ENCODE data around the gene TMTC2.

Gene TMTC2

DNA sequence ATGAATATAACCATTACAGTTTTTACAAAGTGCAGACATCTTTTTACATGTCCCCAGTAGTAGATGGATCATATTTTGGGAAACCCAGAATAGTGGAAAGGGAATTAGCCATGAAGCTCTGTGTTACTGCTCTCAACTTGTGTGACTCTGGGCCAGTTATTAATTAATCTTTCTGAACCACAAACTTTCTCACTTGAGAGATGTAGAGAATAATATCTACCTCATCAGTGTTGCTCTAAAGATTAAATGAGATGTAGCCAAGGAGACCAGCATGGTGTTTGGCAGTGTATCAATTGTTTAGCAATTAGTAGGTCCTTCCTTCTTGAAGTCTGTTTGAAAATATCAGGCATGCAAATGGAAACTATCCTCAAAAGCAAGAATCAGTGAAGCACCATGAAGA lies 169.2 kb downstream of the TMTC2 start:
- no peak for DNase-seq

DNA sequence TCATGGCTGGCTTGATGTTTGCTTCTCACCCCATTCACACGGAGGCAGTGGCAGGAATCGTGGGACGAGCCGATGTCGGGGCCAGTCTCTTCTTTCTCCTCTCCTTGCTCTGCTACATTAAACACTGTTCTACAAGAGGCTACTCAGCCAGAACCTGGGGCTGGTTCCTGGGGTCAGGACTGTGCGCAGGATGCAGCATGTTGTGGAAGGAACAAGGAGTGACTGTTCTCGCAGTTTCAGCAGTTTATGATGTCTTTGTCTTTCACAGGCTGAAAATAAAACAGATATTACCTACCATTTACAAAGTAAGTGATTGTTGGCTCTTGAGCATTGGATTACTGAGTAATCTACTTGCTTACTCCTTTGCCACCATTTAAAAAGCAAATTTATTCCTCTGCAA lies 170.6 kb downstream of the TMTC2 start:
- DNase-seq: no peak

DNA sequence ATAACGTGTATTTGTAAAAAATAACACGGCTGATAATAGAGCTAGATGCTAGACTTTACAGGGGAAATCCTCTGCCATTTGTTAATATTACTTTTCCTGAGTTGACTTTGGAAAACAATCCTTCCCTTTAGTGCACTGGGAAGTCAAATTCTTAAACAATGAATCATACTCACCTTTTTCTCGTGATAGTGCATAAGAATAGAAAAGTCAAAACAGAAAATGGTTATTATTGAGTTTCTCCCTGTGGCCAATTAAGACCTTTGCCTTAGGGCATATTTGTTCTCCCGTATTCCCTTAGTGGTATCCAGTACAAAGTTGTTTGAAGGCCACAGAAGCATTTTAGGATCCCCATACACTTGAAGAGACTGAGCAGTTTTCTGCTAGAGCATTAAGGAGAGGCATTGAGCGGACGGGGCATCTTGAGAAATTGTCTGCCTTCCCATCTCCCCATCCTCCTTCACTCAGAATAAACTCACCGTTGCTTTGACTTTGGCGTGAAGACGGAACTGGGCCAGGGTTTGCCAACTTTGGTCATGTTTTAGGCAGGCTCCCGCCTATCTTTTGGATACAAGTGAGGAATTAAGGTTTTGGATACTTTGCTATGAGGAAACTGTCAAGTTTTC lies 171.3 kb downstream of the TMTC2 start:
- DNase-seq: no peak

DNA sequence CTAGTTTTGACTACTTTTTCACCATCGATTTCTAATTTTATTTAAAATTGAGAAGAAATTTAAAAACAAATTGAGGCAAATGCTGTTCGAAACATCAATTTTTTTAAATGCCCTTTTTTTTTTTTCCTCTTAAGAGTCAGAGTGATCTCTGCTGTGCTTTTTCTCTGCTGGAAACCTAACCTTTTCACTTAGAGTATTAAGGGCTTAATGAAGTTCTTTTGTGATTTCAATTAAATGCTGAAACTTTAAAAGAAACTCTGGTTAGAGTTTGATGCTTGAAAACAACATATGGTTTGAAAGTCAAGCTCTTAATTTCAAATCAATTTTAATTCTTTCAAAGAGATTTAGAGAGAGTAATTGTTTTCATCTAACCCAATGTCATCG lies 171.8 kb downstream of the TMTC2 start:
- no peak for DNase-seq

DNA sequence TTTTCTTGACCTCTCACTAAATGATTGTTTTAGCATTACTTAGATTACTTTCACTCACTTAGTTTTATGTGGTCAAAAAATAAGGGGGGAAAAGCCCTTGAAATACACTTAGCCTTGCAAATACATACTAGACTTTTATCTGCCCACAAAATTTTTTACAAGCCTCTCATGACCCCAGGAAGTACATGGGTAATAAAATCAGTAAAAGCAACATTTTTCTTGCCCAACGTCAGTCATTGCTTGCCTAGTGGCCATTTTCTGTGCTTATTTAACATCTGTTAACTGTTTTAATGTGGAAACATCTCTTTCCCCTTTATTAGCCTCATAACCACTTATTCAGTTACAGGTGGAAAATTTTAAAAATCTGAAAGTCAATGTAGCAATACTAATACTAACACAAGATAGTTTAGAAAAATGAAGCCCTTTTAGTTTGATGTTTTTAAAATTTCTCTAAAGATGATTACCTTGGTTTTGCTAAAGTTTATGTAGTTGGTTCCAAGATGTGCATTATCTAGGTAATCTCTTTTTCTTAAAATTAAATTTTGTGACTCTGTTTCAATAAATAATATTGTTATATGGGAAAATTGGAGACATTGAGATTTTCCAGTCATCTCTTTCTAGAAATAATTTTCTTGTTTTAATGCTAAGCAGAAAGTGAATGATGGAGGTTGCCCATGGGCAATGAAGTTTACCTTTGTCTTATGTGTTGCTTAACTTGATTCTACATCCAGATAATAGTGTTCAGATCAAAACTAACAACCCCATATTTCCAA lies 175.5 kb downstream of the TMTC2 start:
- no peak for DNase-seq

DNA sequence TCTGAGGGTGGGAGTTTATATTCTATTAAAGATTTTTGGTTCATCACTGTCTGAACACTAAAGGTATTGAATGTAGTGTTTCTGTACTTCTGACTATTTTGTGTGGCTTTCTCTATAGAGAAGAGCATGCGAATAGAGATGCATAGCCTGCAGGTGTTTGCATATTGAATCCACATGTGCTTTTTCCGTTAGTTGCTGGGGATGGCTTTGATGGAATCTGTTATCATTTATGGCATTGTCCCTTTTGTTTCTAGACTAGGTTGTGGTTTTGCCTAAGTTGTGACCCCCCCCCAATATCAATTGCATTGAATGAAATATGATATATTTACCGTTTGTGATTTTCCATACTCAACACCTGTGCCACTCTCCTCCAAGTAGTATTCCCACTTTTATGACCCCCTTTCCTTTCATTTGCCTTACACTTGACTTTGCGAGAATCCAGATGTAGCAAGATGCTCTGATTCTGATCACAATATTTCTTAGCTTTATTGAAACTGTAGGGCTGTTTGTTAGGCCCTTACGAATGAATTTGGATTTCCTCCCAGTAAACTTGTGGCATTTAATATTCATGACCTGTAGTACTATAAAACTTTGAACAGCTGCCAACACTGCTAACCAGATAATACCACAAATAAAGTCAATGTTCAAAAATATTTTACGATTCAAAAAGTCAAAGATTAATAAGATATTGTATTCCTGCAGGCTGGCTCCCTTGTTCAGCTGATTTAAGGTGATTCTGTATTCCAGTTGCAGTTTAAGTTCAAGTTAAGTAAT lies 176.4 kb downstream of the TMTC2 start:
- no peak for DNase-seq

DNA sequence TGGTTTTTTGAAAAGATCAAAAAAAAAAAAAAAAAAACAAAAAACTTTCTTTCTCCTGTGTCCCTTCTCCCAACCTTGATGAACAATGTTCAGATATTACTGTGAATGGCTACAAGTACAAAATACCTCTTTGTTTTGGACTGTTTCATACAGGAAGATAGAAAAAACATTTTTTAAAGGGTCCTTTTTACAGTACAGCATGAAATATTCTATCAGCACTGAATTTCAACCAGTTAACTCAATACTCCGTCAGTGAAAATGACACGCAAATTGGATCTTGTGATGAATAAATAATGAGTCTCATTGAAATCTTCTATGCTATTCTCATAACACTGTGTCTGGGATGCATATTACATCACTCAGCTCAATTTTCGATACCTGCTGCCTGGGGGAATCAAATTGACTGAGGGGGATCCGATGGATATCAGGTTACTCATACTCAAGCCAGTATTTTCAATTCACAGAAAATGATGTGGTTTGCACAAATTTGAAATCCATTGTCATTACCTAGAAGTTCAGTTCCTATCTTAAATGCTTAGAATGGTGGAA lies 179.6 kb downstream of the TMTC2 start:
- DNase-seq: no peak

DNA sequence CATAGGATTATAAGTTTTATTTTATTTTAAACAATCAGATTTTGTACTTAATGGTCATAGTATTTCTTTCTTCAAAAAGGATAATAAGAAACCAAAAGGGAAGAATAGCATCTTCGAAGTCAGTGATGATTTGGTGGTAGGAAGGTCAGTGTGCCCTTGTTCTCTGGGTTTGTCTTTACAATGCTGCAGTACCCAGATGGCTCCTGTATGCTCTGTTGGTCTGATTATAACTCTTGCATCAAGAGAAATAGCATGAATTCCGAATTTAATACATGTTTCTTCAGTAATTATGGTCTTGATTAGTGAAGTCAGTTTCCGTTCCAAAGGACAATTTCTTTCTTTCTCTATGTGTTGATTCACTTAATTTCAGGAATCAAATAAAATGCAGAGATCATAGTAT lies 180.2 kb downstream of the TMTC2 start:
- no peak for DNase-seq

DNA sequence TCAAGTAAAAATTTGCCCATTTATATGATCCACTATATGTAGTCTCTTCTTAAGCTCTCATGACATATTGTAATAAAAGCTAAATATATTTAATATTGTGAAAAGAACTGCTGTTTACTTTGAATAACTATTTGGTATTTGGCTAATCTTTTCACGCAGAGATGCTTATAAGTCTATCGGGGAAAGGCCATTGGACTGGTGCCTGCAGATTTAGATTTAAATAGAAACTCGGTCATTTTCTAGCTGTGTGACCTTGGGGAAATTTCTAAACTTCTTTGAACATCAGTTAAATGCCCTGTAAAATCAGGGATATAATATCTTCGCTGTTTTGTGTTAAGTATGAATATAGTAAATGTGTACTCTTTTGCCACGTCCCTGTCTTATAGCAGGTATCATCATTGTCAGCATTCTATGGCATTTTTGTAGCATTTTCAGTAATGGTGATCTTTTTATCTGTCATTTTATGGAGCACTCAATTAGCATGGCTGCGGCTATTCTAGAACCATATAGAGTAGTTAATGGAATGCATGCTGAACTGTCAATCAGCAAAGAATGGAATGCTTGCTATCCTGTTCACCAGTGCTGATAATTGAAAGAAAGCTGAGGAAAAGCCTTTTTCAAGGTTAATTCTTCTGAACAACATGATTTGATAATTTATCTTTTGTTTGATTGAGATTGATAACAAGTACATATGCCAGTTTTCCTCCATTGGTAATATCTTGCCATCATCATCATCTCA lies 181.2 kb downstream of the TMTC2 start:
- no peak for DNase-seq

DNA sequence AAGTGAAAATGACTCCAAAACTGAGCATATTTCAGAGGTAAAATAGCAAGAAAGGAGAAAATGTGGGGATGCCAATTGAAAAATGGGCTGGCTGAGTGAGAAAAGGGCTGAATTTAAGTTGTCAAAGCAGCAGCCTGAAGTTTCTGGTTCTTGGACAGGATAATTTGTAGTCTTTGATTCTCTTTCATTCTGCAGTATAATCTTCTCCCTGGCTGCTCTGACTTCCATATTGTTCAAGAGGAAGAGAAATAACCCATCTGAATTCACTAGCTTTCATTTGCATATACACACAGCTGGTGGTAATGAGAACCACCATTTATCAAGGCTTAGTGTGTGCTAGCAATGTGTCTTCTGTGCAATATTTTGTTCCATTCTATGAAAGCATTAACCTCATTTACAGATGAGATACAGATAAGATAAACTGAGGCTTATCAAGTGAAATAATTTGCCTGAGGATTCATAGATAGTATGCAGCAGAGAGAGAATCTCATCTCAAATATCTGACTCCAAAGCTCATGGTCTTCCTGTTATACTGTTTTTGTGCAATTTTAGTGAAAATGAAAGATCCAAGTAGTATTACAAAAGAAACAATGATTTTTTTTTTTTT lies 184.2 kb downstream of the TMTC2 start:
- DNase-seq: no peak

DNA sequence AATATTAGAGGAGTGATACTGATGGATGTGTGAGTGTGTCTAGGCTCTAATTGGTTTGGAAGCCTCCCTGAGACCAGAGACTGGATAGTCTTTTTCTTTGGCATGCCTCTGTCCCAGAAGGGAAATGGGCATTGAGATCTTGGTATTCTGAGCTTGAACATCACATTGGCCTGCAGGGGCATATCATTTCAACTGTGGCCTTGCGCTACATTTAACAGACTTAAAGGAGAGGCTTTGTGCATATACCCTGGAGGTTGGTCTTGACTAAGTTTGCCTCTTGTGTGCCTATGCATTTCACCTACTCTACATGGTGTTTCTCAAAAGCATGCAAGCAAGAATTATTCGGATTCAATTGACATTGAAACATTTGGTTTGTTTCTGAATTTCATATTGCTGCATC lies 185.4 kb downstream of the TMTC2 start:
- DNase-seq: no peak

DNA sequence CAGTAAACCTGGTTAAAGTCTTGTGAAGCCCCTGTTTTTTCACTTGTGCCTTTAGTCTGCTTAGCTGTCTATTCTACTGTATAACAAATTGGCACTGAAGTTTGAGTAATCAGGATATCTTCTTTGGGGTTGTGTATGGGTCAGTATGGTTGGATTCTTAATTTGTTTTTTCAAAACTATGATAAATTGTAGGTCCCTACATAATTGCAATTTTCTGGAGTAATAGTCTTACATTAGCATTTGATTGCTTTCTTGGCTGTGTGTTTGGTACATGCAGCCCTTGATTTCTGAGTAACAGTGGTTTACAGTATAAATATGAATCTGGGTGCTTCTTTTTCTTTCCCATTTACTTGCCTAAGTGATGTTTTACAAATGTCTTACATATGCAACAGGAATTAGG lies 186.6 kb downstream of the TMTC2 start:
- DNase-seq: no peak

DNA sequence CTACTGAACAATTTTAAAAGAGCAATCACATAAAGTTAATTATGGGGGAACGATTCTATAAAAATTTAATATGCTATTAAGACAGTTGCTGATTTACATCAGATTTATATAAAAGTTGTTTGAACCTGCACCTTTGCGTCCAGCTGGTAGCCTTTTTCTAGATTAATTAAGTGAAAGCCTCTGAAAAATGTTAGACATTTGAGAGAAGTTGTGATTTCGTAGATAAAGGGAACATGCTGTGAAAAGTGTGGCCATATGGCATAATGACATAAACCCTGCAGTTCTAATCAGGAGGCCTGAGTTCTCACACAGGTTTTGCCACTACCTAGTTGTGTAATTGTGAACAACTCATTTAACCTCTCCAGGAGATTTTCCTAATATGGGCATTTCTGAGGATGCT lies 187.2 kb downstream of the TMTC2 start:
- DNase-seq: no peak

DNA sequence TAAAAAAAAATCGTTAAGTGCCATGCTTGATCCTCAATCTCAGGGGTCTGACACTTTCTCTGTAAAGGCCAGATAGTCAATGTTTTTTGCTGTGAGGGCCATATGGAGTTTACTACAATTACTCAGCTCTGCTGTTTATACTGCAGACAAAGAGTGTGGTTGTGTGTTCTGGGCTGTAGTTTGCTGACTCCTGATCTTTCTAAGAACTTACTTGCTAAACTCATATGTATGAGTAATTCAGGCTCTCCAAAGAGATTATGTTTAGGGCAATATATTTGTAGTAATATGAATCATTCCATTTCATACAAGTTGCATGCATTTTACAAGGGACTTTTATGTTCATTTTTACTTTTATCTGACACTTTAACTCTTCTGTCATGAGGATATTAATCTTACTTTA lies 188.2 kb downstream of the TMTC2 start:
- no peak for DNase-seq

DNA sequence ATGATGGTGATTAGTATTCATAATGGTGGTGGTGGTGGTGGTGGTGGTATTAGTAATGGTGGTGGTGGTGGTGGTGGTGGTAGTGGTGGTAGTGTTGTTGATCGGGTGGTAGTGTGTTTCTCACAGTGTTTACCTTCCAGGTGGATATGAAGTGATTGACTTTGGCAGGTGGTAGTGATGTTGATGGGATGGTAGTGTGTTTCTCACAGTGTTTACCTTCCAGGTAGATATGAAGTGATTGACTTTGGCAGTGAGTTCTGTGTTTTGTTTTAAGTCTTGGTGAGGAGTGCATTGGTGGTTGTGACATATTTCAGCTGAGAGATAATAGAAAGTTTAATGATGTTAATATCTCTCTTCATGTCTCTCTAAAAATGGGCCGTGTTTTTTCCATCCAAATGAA lies 189.4 kb downstream of the TMTC2 start:
- DNase-seq: no peak

DNA sequence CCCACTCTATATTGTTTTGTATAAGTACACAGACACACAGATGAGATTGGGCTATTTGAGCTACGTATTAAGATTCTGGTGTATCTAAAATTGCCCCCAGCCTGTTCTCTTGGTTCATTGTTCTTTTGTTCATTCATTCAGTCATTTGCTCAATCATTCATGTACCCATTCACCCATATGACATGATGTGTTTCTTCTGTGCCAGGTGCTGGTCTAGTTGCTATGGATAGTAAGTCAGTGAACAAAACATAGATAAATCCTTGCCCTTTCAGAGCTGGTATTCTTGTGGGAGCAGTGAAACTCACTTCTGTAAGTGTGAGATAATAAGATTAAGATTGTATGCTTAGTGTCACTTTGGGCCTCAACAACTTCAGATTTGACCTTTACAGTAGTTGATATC lies 191.3 kb downstream of the TMTC2 start:
- DNase-seq: no peak

DNA sequence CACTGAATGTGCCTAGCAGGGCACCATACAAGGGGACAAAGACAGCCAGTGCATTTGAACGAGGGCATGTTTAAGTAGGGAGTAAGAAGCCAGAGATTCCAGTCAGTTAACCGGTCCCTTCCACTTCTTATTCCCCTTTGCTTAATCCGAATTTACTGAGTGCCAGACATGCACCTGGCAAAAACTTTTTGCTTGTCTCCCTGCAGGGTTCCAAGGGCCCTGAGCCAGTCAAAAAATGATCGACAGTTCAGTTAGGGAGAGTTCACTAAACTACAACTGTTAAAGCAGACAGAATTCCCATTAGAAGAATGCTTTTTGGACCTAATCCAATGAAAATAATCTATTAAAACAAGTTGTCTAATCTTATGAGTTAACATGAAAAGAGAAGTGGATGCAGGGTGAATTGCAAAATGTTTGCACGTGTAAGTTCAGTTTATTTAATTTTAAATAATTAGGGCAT lies 193.8 kb downstream of the TMTC2 start:
- DNase-seq: no peak

DNA sequence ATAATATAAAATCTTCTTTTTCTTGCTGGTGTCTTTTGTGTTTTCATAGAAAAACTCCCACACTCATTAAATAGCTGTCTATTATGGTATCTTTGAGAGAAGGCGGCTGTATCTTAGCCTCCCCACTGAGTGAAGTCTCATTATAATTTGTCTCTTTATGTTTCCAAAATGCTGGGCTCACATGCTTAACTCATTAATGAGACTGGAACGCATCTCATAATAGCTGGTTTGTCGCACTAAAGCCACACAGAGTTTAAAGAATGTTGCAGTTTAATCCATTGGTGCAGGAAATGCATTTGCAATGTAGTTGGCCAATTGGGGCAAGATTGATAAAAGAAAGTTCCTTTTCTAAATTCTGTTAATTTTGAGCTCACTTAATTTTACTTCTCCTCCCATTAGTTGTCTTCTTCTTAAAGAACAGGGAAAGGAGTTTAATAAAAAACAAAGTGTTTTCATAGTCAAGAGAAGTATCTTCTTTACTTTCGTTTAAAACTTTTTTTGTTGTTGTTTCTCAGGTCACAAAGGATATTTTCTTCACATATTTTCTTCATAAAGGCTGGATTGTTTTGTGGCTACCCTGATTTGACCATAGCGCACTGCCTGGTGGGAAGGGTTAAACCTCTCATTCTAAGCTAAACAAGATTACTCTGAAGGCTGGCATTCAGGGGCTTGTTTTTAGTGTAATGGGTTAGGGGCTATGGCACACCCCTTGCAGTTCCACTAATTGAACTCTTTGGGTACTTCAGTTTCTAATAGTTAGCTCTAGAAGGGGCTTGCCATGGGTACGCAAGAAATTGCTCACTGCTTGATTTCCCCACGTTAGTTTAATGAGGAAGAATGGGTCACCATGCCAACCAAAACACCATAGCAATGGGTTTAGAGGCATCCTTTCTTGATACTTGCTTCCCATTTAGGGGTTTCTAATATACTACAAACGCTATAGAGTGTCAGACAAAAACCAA lies 197.0 kb downstream of the TMTC2 start:
- DNase-seq: no peak

DNA sequence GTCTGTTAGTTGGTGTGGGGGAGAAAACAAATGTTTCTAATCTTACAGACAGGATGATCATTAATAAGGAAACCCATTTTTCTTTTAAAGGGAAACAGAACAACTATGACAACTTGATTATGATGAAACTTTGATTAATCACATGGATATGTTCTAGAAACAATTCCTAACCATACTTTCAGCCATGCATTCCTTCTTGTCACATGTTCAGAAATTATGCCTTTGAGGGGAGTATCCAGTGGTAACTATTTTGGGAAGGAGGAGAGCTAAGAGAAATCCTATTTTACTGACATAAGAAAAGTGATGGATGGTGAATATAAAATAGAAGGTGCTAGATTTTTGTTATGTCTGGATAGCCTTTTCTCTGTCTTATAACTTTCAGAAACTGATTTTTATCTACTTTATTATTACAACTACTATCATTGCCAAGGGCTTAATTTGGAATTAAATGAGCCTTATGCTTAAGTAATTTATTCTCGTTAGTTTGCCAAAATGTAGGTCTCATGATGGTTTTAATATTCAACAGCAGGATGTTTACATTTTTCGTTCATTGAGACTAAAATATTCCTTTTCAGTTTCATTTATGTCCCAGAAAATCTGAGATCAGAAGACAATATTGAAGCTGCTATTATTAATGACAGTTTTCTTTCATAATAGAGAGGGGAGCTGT lies 200.1 kb downstream of the TMTC2 start:
- no peak for DNase-seq

DNA sequence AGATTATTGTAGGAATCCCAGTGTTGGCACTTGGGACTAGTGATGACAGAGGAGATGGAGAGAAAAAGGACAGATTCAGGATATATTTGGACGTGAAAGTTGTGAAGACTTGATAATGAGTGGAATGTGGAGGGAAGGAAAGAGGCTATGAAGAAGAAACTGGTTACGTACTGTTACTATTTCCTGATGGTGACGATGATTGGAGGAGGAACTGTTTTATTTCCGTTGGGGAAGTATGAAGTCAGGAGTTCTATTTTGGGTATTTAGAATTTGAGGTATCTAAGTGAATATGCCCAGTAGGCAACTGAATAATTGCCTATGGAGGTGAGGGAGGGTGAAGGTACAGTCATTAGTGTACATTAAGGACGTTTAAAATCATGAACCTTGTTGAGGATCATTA lies 207.2 kb downstream of the TMTC2 start:
- no peak for DNase-seq

DNA sequence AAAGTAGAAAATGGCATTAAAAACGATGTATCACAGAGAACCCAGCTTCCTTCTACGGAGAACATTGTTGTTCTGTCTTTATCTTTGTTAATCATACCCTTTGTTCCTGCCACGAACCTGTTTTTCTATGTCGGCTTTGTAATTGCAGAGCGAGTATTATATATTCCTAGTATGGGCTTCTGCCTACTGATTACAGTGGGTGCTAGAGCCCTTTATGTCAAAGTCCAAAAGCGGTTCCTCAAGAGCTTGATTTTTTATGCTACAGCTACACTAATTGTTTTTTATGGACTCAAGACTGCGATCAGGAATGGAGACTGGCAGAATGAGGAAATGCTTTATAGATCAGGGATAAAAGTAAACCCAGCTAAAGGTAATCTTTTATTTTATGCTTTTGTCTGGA lies 209.6 kb downstream of the TMTC2 start:
- DNase-seq: no peak

Data from activated CD4-positive, alpha-beta T cell treated with anti-CD3 and anti-CD28 coated beads, Interleukin-2, amount 50 U/mL, for 1 hour (primary cell).